PC-9 (cell line): ENCODE results near the gene TTLL9. TPM values are rescaled to one million over a fixed set of nuclear protein-coding genes. Genes with fewer than 3 reads are reported as not detected.
"Not testable (repeated sequence)": the region's sequence is repeated elsewhere in the genome, so short reads cannot be mapped to it uniquely, and the experiment has no call there.

ENCODE experiments used
- BruUV-seq: library from RNA; stranded (reverse); fragments of 400-500 nt; replicated peaks from 2 replicates; lab custom pipeline; 2021; lab: Mats Ljungman, UMichigan
- CTCF ChIA-PET: fragments of 300-600 bp; sonication (Branson Sonifier 250); formaldehyde crosslinking; loops from one replicate; lab custom pipeline; 2022; ENCODE audit warnings: antibody characterized with exemption; lab: Charles Lee
- POLR2A ChIA-PET: fragments of 300-600 bp; sonication (Branson Sonifier 250); formaldehyde crosslinking; loops from one replicate; lab custom pipeline; 2022; ENCODE audit warnings: antibody characterized with exemption; ENCODE audit not compliant: unreplicated experiment; lab: Charles Lee
- DNase-seq, 2 experiments: peaks; one replicate each; pipeline versions ENCODE4 v3.0.0 to v3.0.0-alpha.2; 2015 to 2022; ENCODE audit warnings: mixed read lengths in 1 of 2
- H2AFZ ChIP-seq: fragments of 200-600 bp; sonication (generic); 2 replicates; pipeline ENCODE4 v1.8.1; 2017; ENCODE audit warnings: antibody characterized with exemption
- H3F3A ChIP-seq: fragments of 200-600 bp; sonication (generic); 2 replicates; pipeline ENCODE4 v1.8.1; 2017; ENCODE audit warnings: antibody characterized with exemption, mild to moderate bottlenecking, low read depth; ENCODE audit not compliant: insufficient read depth
- H3K27ac ChIP-seq: fragments of 200-600 bp; sonication (generic); 2 replicates; pipeline ENCODE4 v1.6.1; 2016; ENCODE audit warnings: mixed run types
- H3K27me3 ChIP-seq: fragments of 200-600 bp; sonication (generic); 2 replicates; pipeline ENCODE4 v1.6.1; 2016; ENCODE audit warnings: low read depth, mixed run types; ENCODE audit not compliant: insufficient read depth
- H3K36me3 ChIP-seq: fragments of 200-600 bp; sonication (generic); 2 replicates; pipeline ENCODE4 v1.6.1; 2016; ENCODE audit warnings: low read depth, mixed run types
- H3K4me1 ChIP-seq: fragments of 200-600 bp; sonication (generic); replicated peaks from 2 replicates; pipeline ENCODE4 v1.6.1; 2016; ENCODE audit warnings: mixed run types; ENCODE audit not compliant: insufficient read depth
- H3K4me2 ChIP-seq: fragments of 200-600 bp; sonication (generic); 2 replicates; pipeline ENCODE4 v1.6.1; 2017; ENCODE audit warnings: mixed run types
- H3K4me3 ChIP-seq: fragments of 200-600 bp; sonication (generic); 2 replicates; pipeline ENCODE4 v1.6.1; 2016; ENCODE audit warnings: mixed run types
- H3K79me2 ChIP-seq: fragments of 200-600 bp; sonication (generic); 2 replicates; pipeline ENCODE4 v1.6.1; 2017; ENCODE audit warnings: low read depth, mixed run types
- H3K9me2 ChIP-seq: fragments of 200-600 bp; sonication (generic); 2 replicates; pipeline ENCODE4 v1.8.1; 2017; ENCODE audit warnings: mild to moderate bottlenecking; ENCODE audit not compliant: insufficient read depth
- H3K9me3 ChIP-seq: fragments of 200-600 bp; sonication (generic); 2 replicates; pipeline ENCODE4 v1.8.1; 2016; ENCODE audit warnings: low read depth; ENCODE audit not compliant: insufficient read depth
- H4K20me1 ChIP-seq: fragments of 200-600 bp; sonication (generic); 2 replicates; pipeline ENCODE4 v1.8.1; 2017; ENCODE audit not compliant: insufficient read depth
- CTCF ChIP-seq: fragments of 200-600 bp; sonication (generic); conservative IDR thresholded peaks from 2 replicates; pipeline ENCODE4 v1.6.1; 2017; ENCODE audit warnings: mixed run types, antibody characterized with exemption, mild to moderate bottlenecking, moderate library complexity
- EZH2 ChIP-seq: fragments of 200-600 bp; sonication (generic); IDR thresholded peaks from 2 replicates; pipeline ENCODE4 v1.8.0; 2017; ENCODE audit warnings: antibody characterized with exemption, low read depth
- intact Hi-C: fragments of 100-400 bp; cut with micrococcal nuclease; formaldehyde crosslinking; loops from one replicate; pipeline ENCODE4 v1.10.0; 2022; ENCODE audit not compliant: unreplicated experiment
- total RNA-seq: library from RNA; stranded (reverse); gene quantifications from 2 replicates; pipeline ENCODE4 v1.2.3, GENCODE V29; 2021

TTLL9 gene
- total RNA-seq, 1 experiment from 2014 or later = 1.8 TPM

- POLR2A ChIA-PET = interaction anchor here (0.6 kb wide), 1 partner anchor 27 kb away, joined by 4 read pairs; no protein-coding TSS in a partner anchor
- Histone ChIP-seq H3K9me3 (no peaks in the 10 kb centered on the region), H3K27me3 (peaks cover 24% of the 10 kb centered on the region), H2AFZ (no peak overlapping the region), H3K4me1 (no peaks in the 10 kb centered on the region), H3K27ac (no peak overlapping the region), H3K79me2 (no peaks in the 10 kb centered on the region), H3K9me2 (no peaks in the 10 kb centered on the region), H3K4me2 (no peak overlapping the region), H4K20me1 (no peaks in the 10 kb centered on the region), H3F3A (no peaks in the 10 kb centered on the region), H3K4me3 (no peak overlapping the region), H3K36me3 (no peaks in the 10 kb centered on the region)
- no peak for TF ChIP-seq EZH2
- intact Hi-C loops = no loop called here
- no TSS peak for BruUV-seq
- DNase-seq = no peak
- CTCF ChIA-PET = no interaction called here
Measured at GRCh38 chr20:31918466-31919105, 48.2 kb downstream of the TTLL9 start.

GRCh38 chr20:31919410-31920155 is 49.1 kb downstream of the TTLL9 start:
- H3K4me1 ChIP-seq = no peaks in the 10 kb centered on the region
- no peak overlapping the region for H3K4me3 ChIP-seq
- no TSS peak for BruUV-seq
- POLR2A ChIA-PET = interaction anchor here (0.6 kb wide), 2 partner anchors 22 to 192 kb away, joined by 3 to 4 read pairs; no protein-coding TSS in a partner anchor
- H2AFZ ChIP-seq = no peak overlapping the region
- H3K79me2 ChIP-seq = no peaks in the 10 kb centered on the region
- DNase-seq = no peak
- H3K9me2 ChIP-seq = no peaks in the 10 kb centered on the region
- CTCF ChIA-PET = no interaction called here
- TF ChIP-seq EZH2 = no peak
- no peak for TF ChIP-seq CTCF
- no peaks in the 10 kb centered on the region for H3F3A ChIP-seq
- no peaks in the 10 kb centered on the region for H3K9me3 ChIP-seq
- intact Hi-C loops = no loop called here
- H4K20me1 ChIP-seq = no peaks in the 10 kb centered on the region
- H3K36me3 ChIP-seq = no peaks in the 10 kb centered on the region
- no peak overlapping the region for H3K27ac ChIP-seq
- H3K27me3 ChIP-seq = peaks cover 28% of the 10 kb centered on the region
- H3K4me2 ChIP-seq = no peak overlapping the region

- H3F3A ChIP-seq = no peaks in the 10 kb centered on the region
- DNase-seq = no peak
- H4K20me1 ChIP-seq = no peaks in the 10 kb centered on the region
- no peaks in the 10 kb centered on the region for H3K36me3 ChIP-seq
- H3K27ac ChIP-seq = no peak overlapping the region
- no peaks in the 10 kb centered on the region for H3K9me2 ChIP-seq
- no peak for TF ChIP-seq EZH2
- no peak for TF ChIP-seq CTCF
- H3K4me1 ChIP-seq = no peaks in the 10 kb centered on the region
- ChIA-PET POLR2A (interaction anchor here (0.6 kb wide), 2 partner anchors 9 to 191 kb away, joined by 3 read pairs; no protein-coding TSS in a partner anchor), CTCF (no interaction called here)
- H3K27me3 ChIP-seq = peaks cover 36% of the 10 kb centered on the region
- no peak overlapping the region for H2AFZ ChIP-seq
- no peaks in the 10 kb centered on the region for H3K9me3 ChIP-seq
- H3K4me3 ChIP-seq = no peak overlapping the region
- no peaks in the 10 kb centered on the region for H3K79me2 ChIP-seq
- H3K4me2 ChIP-seq = no peak overlapping the region
- intact Hi-C loops = no loop called here
- BruUV-seq = no TSS peak
Measured at GRCh38 chr20:31920275-31920855, 49.9 kb downstream of the TTLL9 start.

- H3K4me3 ChIP-seq = not testable (repeated sequence)
Measured at GRCh38 chr20:31921480-31921879, 51.0 kb downstream of the TTLL9 start.

More at GRCh38 chr20:31921480-31921879, 51.0 kb downstream of the TTLL9 start:
- H3F3A ChIP-seq, BruUV-seq, H3K4me1 ChIP-seq, DNase-seq, H3K9me2 ChIP-seq, POLR2A ChIA-PET, H3K27ac ChIP-seq, H3K9me3 ChIP-seq, H2AFZ ChIP-seq, H3K36me3 ChIP-seq, H3K4me2 ChIP-seq, CTCF ChIA-PET, H4K20me1 ChIP-seq, intact Hi-C loops, H3K79me2 ChIP-seq: not testable (repeated sequence)
- H3K27me3 ChIP-seq = peaks cover 42% of the 10 kb centered on the region
